Forelimb muscle (tissue), 1 donor: ENCODE data around the gene CORO2A. TPM values are rescaled to one million over a fixed set of nuclear protein-coding genes. Genes with fewer than 3 reads are reported as not detected.
"Not testable (repeated sequence)": the region's sequence is repeated elsewhere in the genome, so short reads cannot be mapped to it uniquely, and the experiment has no call there.

ENCODE experiments used
- DNase-seq: peaks from one replicate; pipeline ENCODE4 v3.0.0-alpha.2; 2013; ENCODE audit warnings: low read depth
- polyA plus RNA-seq: library from polyadenylated mRNA; unstranded; fragments of 120-200 nt; gene quantifications from one replicate; pipeline ENCODE4 v1.2.1, GENCODE V29; 2013; ENCODE audit not compliant: insufficient read length

Gene CORO2A
- polyA plus RNA-seq, 1 donor, result 0.32 TPM

- DNase-seq, result no peak
Observed at GRCh38 chr9:98085058-98085457, 107.4 kb downstream of the CORO2A start.

GRCh38 chr9:98084396-98084795, 108.0 kb downstream of the CORO2A start:
- DNase-seq, result no peak

- no peak for DNase-seq
Observed at GRCh38 chr9:98083566-98084183, 108.8 kb downstream of the CORO2A start.

DNA sequence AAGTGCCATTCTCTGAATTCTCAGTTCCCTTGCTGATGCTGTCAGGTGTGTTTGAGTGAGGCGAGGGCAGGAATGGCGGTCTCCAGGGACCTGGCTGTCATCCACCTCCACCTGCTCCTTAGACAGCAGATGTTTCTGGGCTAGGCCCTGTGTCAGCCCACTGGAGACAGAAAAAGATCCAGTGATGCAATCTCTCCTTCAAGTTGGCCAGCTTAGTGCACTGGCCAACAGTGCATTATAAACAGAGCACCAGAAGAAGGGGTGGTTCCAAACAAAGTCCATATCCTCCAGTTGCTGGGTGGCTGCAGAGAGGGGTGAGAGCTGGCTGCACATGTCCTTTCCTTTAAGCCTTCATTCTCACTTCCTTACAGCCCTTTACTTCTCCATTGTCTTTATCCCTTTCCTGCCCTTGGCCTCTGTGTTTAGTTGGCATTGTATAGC, 109.4 kb downstream of the CORO2A start:
- DNase-seq, result no peak

GRCh38 chr9:98081477-98082219, 110.8 kb downstream of the CORO2A start:
- no peak for DNase-seq

GRCh38 chr9:98080780-98081179, 111.7 kb downstream of the CORO2A start:
- DNase-seq, result no peak

DNA sequence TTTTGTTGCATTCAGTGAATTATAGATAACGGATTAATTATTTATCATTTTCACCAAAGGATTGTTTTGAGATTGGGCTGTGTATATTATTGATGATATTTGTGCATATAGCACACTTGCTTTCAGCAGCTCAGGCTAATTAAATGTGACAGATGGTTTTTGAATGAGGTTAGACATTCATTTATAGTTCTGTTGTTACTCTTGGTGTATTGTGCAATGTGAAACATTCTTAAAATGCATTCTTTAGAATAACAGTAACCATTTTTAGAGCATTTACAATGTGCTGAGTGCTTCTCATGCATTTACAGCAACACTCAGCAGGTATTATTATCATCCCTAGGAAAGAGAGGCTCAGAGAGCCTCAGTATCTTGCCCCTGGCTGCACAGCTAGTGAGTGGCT, 112.1 kb downstream of the CORO2A start:
- DNase-seq, result no peak

GRCh38 chr9:98078895-98079294, 113.5 kb downstream of the CORO2A start:
- no peak for DNase-seq

- DNase-seq, result not testable (repeated sequence)
Observed at GRCh38 chr9:98076514-98076890, 115.9 kb downstream of the CORO2A start.

GRCh38 chr9:98075332-98075805, 117.1 kb downstream of the CORO2A start:
- no peak for DNase-seq

DNA sequence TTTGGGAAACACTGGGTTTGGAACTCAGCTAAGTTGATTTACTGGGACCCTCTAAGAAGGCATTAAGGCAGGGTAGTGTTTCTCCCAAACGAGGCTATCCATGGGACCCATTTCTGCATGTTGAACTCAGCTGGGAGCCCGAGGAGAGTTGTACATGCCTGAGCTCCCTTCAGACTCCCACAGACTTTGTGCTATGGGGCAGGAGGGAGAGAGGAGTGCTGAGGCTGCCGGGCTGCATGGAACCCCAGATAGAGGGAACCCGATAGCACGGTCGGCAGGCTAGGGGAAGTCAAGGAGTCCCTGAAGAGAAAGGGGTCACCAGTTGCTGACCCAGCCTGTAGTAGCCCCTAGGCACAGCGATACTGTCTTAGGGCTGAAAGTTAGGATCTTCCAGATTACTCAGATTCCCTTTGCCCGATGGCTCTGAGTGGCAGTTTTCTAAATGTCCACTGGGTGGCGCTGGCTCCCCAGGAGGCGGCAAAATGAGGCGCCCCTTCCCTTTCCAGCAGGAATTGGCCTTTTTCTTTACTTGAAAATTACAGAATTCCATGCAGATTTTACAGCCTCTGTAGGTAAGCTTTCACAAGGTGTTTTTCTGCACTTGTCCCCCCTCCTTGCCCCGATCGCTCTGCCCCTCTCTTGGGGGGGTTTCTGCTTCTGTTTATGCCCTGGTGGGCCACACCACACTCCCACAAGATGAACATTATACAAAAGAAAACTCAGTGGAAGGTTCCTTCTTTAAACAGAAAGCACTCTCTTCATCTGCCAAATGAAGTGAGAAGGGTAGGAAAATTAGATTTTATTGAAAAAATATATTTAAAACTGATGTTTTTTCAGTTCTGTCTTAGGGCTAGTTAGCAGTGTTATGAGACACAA, 118.1 kb downstream of the CORO2A start:
- DNase-seq, result no peak

- DNase-seq, result no peak
Observed at GRCh38 chr9:98071737-98072136, 120.7 kb downstream of the CORO2A start.

Other genes with a start within 250 kb of the CORO2A start
- 123 TPM for gene ANP32B, start 209.3 kb downstream of the CORO2A start, polyA plus RNA-seq
- gene NANS, start 135.9 kb downstream of the CORO2A start, polyA plus RNA-seq, result 32.2 TPM
- 1.0 TPM for gene TRIM14, start 73.4 kb downstream of the CORO2A start, polyA plus RNA-seq
- 2.2 TPM for gene TBC1D2, start 63.0 kb upstream of the CORO2A start, polyA plus RNA-seq